NCI-H748 treated with DMSO at 0.1 percent for 48 hours (cell line): ENCODE data around the gene USP47.

Experiments used
- DNase-seq: peaks from one replicate; lab custom pipeline; 2025; lab: John Stamatoyannopoulos, UW

The USP47 gene

DNA sequence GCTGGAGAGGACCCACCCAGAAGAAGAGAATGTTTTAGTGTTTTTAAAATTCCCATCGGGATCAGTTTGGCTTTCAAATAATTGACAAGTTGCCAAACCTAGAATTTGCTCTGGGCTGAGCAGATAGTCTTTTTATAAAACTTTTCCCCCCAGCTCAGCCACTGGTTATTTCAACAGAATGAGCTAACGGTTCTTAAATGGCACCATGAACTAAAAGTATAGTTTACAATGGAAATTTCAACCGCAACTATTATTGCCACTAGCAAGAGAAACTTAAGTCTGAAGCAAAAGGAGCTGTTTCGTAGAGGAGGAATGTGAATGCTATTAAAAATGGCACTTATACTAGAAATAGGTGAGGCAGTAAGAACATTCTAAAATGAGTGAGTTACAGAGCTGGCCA lies 163.3 kb downstream of the USP47 start:
- DNase-seq = no peak

- DNase-seq = no peak
Measured at GRCh38 chr11:12005476-12005875, 163.7 kb downstream of the USP47 start.

GRCh38 chr11:12006552-12007229 lies 164.9 kb downstream of the USP47 start:
- DNase-seq = no peak

- DNase-seq = no peak
Measured at GRCh38 chr11:12007230-12007593, 165.4 kb downstream of the USP47 start.

DNA sequence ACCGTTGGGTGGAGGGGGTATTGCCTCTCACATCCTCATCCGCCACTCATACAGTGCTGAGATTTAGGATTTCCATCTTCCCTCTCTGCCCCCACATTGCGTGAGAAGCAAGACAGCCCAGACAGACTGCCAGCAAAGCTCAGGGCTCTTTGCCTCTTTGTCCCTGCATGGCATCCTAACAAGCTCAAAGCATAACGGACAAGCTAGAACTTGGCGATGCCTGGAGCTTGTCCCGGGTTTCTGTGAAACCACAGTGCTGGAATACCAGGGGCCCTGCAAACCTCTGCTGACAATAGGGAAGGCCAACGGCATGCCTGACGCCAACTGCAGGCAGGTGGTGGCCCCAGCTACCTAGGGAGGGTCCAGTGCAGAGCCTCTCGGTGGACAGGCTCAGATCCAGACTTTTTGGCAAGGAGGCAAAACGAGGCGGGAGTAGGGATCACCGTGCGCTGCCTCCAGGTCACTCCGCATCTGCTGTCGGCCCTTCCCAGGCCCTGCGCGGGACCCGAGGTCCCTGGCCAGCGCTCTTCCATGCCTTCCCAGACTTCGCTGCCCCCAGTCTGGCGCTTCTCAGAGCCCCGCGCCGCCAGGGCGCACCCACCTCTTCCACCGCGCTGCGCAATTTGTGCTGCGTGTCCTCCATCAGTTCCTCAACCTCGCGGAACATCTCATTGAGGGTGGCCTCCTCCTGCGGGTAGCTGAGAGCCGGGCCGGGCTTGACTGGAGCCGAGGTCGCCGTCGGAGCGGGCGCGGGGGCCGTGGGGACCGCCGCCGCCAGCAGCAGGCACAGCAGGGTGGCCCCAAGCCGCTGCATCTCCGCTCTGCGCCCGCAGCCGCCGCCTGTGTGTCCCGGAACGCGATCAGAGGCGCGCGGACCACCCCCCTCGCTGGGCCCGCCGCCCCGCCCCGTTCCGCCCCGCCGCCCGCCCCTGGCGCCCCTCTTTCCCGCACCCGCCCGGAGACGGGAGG lies 166.3 kb downstream of the USP47 start, which contains the start of gene DKK3:
Gene DKK3 (minus strand): TSS at position 858 of the 969 bp plus-strand sequence. CDS start 44 bp downstream, at position 814.
- no peak for DNase-seq
